Measurements from ENCODE around the gene GBA2.

- TF ChIP-seq EZH2 (IDR thresholded peaks at IDR 0.05; ENCODE audit: low read depth, unreplicated experiment) (no peak), CTCF (conservative IDR thresholded peaks at IDR 0.05; ENCODE audit: low read depth in 2 of 2) (no peak), REST (IDR thresholded peaks at IDR 0.05; ENCODE audit: unreplicated experiment) (no peak), POLR2AphosphoS5 (IDR thresholded peaks at IDR 0.05; ENCODE audit: low read depth) (no peak), NANOG (IDR thresholded peaks at IDR 0.05; ENCODE audit: borderline replicate concordance) (no peak), CREB1 (CRISPR knock-in tag; IDR thresholded peaks at IDR 0.05; ENCODE audit: low read depth) (no peak), EZH2phosphoT487 (IDR thresholded peaks at IDR 0.05; ENCODE audit: unreplicated experiment) (no peak), JUNB (IDR thresholded peaks at IDR 0.05; ENCODE audit: unreplicated experiment) (no peak), ETS1 (IDR thresholded peaks at IDR 0.05) (no peak), STAT1 (IDR thresholded peaks at IDR 0.05; ENCODE audit: unreplicated experiment) (no peak)
Measured at GRCh38 chr9:35792826-35793225, 43.8 kb upstream of the GBA2 start.

All from GM23338 (cell line).